GM19328 (cell line): ENCODE data around the gene NSG2.
"Not testable (repeated sequence)": the region's sequence is repeated elsewhere in the genome, so short reads cannot be mapped to it uniquely, and the experiment has no call there.

Source experiments
- ATAC-seq: cut with Tn5 transposase; IDR thresholded peaks from one replicate; pipeline ENCODE4 v1.9.1; 2021; ENCODE audit warnings: mild to moderate bottlenecking, moderate library complexity; ENCODE audit not compliant: unreplicated experiment

NSG2 gene

DNA sequence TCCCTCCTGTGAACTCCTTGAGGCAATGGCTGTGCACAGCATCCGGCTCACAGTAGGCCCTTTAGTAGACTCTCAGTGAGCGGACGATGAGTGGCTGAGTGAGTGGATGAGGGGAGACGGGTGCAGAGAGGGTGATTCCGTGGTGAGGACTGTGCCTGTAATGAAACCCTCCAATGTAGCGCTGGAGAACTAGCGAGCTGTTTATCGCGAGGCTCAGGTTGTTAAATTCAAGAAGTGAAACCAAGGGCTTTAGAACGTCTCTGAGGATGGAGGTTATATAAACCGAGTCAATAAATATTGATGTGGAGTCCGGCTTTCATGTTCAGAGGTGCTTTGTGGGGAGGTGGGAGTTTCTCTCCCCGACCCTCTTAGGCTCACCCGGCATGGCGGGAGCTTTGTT lies 53.2 kb downstream of the NSG2 start:
- ATAC-seq: no peak

DNA sequence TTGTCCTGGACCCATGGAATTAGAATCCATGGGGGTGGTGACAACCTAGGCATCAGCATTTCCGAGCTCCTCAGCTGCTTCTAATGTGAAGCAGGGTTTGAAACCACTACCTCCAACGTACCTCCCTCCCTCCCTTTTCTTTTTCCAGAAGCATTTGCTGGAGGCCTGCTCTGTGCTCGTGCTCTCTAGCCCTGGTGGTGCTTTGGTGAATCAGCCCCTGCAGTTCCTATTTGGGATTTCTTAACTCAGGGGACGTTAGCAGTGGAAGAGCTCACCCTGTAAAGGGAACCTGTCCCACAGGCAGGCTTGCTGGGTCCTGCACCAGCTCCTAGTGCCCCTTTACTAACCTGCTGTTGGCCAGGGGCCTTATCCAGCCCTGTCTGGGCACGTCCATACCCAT lies 55.0 kb downstream of the NSG2 start:
- ATAC-seq: no peak

DNA sequence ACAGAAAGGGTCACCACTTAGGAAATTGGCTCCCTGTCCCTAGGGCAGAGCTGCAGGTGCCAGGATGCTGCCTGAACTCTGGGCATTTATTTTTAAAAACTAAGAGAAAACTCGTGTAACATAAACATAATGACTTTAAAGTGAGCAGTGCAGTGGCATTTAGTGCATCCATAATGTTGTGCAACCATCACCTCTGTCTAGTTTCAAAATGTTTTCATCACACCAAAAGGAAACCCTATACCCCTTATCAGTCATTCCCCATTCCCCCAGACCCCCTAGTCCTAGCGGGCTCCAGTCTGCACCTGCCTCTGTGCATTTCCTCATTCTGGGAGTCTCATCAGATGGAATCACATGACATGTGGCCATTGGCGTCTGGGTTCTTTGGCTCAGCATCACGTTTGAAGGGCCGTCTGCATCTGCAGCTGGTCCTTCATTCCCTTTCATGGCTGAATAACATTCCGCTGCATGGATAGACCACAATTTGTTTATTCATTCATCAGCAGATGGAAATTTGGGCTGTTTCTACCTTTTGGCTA lies 55.8 kb downstream of the NSG2 start:
- no peak for ATAC-seq

DNA sequence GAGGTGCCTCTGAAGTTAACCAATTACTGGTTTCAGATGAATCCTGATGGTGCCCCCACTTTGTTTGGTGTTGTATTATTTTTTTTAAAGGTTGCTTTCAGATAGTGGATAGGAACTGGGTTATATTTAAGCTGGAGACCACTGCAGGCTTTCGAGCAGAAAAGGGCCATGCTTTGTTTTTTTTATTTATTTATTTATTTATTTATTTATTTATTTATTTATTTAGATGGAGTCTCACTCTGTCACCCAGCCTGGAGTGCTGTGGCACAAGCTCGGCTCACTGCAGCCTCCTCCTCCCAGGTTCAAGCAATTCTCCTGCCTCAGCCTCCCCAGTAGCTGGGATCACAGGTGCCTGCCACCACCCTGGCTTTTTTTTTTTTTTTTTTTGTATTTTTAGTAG lies 57.1 kb downstream of the NSG2 start:
- not testable (repeated sequence) for ATAC-seq

DNA sequence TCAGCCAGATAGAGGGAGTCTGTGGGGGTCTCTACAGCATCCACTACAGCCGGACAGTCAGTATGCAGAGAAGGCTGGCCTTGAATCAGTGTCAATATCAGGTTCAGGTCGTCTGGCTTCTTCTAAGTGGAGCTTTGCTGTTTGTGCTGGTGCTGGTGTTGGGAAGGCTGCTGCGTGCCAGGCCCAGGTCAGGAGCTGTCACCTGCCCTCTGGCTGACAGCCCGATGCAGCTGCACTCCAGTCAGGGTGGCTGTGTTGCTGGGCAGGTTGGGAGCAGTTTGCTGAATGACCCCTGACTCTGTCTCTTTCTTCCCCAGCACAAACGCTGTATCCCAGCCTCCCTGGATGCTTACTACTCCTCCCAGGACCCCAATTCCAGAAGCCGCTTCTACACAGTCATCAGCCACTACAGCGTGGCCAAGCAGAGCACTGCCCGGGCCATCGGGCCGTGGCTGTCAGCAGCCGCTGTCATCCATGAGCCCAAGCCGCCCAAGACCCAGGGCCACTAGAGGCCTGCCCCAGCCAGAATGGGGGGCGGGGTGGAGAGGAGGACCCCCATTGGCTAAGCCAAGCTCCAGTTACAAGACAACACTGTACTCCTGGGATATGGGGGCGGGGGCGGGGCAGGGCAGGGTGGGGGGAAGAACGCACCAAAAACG lies 61.6 kb downstream of the NSG2 start:
- no peak for ATAC-seq

DNA sequence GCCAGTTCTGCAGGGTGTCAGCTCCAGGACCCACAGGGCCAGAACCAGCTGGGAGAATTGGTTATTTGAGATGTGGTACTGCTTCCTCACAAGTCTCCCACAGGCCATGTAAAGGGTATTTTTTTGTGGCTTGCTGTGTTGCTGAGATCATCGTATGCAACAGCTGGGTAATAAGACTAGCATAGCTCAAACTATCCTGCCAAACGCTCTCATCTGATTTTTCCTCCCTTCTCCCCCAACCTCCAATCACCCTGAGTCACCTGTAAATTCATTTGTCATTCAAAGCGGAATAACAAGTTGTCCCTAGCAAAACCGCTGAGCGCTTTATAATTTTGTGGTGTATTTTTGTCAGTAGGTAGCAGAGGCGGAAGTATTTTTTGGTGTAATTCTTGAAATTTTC lies 63.2 kb downstream of the NSG2 start:
- ATAC-seq: no peak

DNA sequence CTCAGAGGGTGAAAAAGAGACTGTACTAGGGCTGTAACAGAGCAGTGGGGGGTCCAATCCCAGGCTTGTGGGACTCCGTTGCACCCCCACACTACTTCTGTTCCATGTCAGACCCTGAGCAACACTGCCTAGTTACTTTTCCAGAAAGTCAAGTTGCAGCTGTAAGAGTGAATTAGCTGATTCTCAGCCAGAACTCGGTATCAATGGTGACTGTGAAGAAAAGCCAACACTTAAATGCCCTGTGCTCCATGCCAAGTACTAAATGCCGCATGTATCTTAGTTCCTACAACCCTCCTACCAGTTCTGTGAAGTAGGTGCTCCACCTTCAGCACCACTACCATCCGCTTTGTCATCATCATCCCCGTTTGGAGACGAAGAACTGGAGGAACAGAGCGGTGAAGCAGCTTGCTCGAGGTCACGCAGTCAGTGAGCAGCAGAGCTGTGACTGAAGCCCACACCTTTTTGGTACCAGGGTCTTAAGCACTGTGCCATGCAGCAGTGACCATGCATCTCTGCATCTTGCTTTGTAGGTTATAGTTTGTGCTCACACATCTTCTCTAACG lies 64.3 kb downstream of the NSG2 start:
- ATAC-seq: no peak

DNA sequence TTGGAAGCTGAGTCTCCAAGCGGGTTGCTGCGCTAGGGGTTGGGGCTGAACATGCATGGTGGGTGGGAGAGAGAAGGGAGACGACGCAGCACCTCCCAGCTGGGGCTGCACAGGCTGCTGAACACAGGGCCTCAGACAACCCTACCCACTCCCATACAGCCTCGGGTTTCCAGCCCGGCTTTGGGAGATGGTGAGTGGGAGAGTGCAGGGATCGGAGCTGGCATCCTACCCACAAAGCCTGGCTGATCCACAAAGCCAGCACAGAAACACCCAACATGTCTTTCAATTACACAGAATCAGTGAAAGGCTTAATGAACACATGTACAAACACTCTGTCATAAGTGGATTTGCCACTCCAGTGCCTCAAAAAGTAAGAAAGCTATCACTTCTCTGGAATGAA lies 64.8 kb downstream of the NSG2 start:
- ATAC-seq: no peak

DNA sequence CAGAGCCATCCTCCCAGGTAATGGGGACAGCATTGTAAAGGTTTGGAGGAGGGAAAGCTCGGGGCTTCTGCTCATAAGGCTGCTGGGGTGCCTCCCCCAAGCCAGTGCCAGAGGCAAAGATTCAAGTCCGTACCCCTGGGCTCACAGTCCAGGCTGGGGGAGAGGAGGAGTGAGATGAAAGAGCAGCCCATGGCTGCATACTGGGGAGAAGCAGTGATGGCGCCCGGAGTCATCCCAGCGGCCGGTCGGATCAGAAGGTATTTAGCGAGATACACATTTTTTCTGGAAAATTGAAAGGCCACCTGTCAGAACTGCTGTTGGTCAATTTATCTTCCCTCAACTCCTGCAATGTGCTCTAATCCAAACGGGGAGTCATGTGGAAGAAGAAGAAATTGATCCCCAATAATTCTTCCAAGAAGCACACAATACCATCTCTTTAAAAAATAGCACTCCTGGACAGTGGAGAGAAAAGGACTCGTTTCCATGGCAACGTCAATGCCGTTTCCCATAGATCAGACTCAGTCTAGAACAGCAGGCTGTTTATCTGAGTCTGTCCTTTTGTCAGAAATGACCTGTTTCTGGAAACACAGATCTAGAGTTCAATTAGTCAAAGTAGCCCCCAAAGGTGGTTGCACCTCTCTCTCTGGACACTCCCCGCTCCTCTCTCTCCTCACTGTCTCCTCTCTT lies 65.9 kb downstream of the NSG2 start:
- ATAC-seq: no peak

DNA sequence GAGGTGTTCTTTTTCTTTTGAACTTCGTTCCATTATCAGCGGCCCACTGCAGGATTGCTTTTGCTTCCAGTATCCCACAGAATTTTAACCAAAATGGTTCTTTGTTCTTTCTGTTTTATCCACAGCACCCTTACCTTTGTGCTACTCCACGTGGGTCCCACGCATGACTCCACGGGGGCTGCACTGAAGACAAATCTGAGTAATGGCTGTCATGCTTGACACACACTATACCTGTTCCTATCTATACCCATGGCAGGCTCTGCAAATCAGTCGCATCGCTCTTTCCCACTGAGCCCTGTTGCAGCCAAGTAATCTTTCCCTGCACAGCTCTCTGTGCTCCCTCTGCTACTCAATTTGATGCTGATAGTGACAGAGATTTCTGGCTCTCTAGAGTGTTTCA lies 69.7 kb downstream of the NSG2 start:
- no peak for ATAC-seq

DNA sequence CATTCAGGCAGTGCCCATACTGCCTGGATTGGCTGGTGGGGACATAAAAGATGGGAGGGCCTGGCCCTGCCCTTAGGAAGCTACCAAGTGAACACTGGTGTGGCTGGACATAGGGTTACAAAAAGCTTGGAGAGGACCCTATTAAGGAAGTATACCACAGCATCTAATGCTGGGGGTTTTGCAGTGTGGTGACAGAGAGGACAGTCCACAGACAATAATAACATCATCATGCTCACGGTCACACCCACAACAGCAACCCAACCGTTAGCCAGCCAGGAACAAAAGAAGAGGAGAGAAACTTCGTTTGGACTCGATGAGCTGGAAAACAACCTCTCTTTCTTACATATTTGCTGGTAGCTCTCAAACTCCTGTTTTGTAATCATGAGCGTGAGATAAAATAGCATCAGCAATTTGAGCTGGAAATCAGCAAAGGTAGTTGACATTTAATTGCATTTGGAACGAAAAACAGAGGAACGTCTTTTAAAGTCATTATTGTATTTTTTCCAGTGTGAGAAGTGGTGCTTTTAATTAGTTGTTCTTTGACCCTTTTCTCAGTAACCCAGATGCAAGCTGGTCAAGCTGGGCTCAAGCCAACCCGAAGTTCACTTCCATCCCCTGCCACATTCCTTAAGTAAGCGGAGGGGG lies 73.4 kb downstream of the NSG2 start:
- ATAC-seq: no peak

DNA sequence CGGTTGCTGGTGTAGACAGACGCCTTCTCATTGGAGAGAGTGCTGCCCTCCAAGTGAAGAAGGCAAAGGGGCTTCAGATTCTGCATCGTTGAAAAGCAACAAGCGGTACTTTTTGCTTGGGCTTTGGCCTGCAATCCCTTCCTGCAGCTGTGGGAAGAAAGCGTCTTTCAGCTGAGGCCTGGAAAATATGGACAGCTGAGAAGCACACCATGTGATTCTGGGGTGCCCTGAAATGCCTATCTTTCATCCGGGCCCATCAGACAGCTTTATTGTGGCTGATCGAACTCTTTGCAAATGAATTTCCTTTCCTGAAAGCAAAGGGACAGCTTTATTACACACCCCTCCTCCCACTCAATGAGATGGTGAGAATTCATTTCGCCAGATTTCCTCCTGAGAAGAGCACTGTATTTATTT lies 74.0 kb downstream of the NSG2 start:
- ATAC-seq: no peak

DNA sequence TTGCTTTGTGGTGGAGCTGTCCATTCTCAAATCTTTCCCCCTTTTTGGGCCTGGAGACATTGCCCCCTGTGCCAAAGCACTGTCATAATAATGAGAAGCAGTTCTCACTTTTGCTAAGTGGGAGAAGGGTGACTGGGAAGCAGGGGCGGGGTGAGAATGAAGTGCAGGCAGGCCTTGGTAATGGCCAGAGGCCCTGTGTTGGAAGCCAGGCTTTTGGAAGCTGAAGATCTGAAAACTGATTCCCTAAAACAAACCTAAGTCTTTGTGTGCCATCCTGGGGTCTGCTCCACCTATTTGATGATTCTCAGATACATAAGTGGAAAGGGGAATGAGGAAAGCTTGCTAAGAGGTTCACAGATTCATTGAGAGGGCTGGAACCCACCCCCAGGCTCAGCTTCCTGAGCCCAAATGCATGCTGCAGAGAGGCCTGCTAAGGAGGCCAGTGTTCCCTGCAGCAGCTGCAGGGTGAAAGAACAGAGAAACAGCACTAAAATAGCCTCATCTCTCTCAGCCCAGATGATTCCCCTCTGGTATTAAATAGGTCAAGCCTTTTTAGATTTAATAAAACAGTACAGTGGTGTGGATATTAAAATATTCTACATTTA lies 75.0 kb downstream of the NSG2 start:
- ATAC-seq: no peak

DNA sequence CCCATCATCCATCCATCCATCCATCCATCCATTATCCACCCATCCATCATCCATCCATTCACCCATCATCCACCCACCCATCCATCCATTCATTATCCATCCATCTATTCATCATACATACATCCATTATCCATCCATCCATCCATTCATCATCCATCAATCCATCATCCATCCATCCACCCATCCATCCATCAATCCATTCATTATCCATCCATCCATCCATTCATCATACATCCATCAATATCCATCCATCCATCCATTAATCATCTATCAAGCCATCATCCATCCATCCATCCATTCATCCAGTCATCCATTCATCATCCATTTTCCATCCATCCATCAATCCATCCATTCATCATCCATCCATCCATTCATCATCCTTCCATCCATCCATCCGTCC lies 89.0 kb downstream of the NSG2 start:
- ATAC-seq: no peak

DNA sequence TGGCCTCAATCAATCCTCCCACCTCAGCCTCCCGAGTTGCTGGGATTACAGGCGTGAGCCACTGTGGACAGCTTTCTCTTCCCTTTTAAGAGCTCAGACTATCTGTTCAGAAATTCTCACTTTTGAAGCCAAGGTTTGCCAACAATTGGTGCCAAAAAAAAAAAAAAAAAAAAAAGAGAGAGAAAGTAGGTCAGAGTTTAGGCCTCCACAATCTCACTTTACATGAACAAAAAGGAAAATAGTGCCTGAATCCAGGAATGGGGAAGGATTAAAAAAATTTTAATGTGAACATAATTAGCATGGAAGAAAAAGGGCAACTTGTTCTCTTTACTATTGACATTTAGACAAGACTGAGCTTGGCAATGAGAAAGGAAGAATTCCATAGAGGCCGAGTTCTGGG lies 94.1 kb downstream of the NSG2 start:
- ATAC-seq: no peak

DNA sequence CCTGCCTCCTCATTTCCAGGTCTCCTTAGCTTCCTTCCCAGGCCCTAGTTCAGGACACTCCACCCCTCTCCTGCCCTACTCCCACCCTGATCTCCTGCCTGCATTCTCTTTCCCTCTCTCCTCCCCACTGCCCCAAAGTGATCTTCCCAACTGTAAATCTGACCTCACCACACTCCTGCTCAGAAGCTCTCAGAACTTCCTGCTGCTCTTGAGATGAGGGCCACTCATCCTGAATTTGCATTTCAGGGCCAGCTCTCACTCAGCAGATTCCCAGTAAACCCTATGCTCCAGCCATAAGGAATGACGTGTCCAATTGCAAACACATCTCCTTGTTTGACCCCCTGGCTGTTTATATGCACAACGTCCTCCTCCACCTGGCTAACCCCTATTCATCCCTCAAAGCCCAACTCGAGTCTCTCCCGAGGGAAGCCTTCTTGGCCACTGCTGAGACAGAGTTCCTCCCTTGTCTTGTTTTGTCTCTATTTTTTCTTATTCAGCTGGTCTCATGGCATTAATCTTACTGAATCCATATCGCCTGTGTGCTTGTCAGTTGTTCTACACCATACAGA lies 95.0 kb downstream of the NSG2 start:
- no peak for ATAC-seq

DNA sequence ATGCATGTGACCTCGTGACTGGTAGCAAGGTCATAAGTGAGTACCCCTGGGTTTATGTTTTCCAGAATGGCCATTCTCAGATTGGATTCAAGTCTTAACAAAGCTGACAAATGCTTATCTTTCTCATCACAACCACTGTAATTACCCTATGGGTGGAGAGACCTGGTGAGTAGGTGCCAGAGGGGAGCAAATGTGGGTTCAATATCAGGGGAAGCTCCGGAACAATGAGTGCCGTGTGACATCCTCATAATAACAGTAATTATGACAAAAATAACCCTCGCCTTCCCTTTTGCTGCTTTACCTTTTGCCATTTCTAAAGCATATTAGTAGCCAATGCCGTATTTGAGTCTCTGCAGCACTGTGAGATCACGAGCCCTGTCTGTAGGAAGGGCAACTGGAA lies 95.9 kb downstream of the NSG2 start:
- ATAC-seq: no peak

DNA sequence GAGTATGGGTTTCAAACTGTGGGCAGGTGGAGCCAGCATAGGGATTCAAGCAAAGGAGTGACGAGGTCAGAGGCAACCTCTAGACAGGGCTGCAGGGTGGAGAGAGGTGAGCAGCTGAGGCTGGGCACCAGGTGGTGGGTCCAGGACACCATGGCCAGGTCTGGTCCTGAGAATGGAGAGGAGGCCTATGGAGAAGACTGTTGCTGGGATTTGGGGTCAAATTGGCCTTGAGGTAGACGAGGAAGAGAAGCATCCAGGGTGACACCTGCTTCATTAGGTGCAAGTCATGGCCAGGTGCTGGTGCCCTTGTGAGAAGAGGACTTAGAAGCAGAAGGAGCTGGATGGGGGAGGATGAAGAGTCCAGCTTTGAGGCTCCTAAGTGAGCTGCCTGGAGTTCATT lies 99.6 kb downstream of the NSG2 start:
- no peak for ATAC-seq

DNA sequence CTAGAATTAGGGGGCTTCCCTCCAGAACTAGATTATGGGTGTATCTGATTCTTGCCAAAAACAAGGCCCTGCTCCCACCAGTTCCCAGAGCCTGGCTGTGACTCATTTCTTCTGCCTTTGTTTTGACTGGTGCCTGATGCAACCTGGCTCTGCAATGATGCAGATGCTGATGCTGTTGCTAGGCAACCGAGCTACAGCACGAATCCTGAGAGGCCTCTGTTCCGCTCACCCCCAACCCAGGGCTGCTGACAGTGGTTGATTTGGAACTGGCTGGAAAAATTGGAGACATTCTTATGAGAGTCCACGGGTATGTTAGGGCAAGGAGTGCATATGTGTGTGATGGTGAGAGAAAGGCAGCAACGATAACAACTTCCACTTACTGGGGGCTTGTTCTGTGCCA lies 100.3 kb downstream of the NSG2 start:
- ATAC-seq: no peak

DNA sequence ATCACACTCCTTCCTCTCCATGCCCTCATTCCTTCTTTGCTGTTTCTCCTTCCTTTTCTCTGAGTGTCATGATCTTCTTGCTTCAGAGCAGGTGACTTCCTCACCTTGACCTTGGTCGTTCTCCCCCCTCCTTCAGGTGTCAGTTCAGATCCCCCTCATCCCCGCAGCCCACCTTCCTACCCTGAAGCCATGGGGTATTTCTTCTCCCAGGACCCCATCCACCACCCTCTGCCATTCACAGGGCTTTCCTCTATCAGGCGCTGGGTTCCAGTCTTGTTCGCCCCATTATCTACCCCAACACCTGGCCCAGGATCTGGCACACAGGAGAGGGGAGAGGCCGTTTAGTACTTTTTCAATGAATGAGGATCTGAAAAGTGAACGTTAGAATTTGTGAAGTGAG lies 101.0 kb downstream of the NSG2 start:
- no peak for ATAC-seq

DNA sequence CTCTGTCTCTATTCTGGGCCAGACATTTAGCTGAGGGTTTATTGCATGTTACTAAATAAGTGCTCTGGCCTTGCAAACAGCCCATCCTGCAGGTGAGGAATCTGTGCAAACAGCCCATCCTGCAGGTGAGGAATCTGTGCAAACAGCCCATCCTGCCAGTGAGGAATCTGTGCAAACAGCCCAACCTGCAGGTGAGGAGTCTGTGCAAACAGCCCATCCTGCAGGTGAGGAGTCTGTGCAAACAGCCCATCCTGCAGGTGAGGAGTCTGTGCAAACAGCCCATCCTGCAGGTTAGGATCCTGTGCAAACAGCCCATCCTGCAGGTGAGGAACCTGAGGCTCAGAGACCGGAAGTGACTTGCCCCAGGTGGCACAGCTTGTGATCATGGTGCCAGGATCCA lies 101.5 kb downstream of the NSG2 start:
- not testable (repeated sequence) for ATAC-seq
